GM21786 (cell line): Measurements from ENCODE around the gene SIX5.

ENCODE experiments used
- ATAC-seq: cut with Tn5 transposase; IDR thresholded peaks from one replicate; pipeline ENCODE4 v1.9.1; 2021; ENCODE audit not compliant: unreplicated experiment

SIX5 gene

DNA sequence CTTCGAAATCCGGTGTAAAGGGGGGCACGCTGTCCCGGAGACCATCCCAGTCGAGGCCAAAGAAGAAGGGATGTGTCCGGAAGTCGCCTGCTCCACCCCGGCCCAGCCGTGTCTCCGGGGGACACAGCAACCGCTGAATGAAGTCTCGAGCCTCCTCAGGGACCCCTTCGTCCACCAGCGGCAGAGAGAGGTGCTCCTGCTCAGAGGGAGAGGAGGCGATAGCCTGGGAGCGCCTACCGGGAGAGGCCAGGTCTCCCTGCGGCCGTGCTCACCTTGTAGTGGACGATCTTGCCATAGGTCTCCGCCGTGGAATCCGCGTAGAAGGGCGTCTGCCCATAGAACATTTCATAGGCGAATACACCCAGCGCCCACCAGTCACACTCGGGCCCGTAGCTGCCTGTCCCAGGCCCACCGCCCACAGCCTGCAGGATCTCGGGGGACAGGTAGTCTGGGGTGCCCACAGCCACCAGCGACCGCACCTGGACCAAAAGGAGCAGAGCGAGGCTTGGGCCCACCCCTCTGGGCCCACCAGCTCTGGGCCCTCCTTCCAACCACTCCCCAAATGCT, 8.4 kb upstream of the SIX5 start:
- no peak for ATAC-seq

DNA sequence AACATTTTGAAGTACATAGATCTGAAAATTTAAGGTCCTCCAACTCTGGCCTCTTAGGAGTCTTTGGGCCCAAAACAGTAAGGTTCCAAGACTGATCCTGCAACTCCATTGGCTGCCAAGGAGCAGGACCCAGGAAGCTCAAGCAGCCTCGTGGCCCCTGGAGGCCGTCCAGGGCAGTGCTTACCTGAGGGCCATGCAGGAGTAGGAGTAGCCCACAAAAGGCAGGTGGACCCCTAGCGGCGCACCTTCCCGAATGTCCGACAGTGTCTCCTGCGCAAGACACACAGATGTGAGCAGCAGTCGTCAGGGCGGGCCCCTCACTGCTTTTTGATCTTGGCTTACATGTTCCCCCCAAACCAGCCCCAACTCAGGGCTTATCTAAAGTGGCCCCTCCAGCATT, 5.7 kb upstream of the SIX5 start:
- ATAC-seq = no peak

DNA sequence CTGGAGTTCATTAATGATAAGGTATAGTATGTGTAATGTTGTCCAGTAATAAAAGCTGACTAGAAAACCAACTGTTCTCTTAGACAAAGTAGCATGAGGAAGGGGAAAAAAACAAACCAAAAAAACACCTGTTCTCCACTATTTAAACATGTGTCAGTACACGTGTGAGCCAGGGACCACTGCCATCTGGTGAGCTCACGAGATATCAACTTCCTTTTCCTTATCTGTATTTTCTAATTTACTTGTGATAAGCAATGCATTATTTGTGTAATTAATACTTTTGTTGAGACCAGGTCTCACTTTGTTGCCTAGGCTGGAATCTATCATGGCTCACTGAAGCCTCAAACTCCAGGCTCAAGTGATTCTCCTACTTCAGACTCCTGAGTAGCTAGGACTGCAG, 4.3 kb upstream of the SIX5 start:
- ATAC-seq = no peak

DNA sequence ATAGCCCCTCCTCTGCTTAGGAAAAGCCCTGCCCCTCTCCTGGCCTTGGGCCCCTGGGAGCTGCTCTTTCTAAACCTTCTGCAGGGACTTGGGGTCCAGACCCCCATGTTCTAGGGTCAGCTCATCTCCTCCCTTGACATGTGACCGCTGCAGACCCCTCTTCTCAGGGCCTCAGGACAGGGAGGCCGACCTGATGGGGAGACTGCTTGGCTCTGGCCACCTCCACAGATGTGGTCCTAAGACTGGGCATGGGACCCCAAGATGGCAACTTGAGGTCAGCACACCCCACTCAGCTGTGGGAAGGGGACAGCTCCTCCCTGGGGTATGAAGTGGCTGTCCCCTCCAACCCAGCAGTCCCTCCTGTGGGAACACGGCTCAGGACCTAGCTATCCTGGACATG, 3.9 kb upstream of the SIX5 start:
- ATAC-seq = no peak

DNA sequence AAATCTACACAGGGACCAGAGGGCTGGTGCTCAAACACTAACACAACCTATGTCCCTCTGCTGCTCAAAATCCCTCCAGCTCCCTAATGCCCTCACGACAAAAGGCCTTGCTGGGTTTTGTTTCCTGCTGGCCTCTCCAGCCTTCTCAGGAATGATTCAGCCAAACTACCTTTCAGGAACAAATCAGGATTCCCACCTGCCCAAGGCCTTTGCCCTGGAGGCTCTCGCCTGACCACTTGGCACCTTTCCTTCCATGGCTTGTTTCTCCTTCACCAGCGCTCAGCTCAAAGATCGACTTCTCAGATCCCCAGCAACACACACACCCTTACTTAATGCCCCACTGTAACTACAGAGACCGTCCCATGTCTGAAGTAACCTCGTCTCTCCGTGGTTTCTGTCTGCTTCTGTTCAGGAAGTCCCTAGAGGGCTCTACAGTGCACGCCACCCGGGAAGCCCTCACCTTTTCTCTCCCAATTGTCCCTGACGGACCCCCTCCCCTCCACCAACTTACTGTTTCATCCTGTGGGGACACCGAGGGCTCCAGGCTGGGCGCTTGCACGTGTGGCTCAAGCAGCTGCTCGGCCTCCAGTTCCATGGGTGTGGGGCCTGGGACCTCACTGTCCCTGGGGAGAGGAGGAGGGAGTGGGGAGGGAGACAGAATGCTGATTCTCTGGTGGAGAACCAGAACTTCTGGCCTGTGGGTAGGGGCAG, 3.2 kb upstream of the SIX5 start:
- no peak for ATAC-seq

DNA sequence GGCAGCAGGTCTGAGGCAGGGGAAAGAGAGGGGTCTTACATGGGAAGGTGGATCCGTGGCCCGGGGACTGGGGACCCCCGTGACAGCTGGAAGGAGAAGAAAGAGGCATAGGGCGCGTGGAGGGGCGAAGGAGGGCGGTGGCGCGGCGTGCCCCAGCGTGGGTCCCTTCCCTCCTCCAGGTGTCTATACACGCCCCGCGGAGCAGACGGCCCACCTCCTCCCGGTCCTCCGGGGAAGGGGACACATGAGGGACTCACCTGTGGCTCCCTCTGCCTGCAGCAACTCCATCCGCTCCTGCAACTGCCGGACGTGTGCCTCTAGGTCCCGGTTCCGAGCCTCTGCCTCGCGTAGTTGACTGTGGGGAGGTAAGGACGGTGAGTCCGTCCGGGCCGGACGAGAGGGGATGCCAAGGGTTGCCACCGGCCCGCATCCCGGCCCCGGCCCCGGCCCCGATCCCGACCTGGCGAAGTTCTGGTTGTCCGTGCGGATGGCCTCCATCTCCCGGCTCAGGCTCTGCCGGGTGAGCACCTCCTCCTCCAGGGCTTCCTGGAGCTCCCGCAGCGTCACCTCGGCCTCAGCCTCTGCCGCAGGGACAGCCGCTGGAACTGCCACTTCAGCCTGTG, 2.4 kb upstream of the SIX5 start:
- ATAC-seq = no peak

DNA sequence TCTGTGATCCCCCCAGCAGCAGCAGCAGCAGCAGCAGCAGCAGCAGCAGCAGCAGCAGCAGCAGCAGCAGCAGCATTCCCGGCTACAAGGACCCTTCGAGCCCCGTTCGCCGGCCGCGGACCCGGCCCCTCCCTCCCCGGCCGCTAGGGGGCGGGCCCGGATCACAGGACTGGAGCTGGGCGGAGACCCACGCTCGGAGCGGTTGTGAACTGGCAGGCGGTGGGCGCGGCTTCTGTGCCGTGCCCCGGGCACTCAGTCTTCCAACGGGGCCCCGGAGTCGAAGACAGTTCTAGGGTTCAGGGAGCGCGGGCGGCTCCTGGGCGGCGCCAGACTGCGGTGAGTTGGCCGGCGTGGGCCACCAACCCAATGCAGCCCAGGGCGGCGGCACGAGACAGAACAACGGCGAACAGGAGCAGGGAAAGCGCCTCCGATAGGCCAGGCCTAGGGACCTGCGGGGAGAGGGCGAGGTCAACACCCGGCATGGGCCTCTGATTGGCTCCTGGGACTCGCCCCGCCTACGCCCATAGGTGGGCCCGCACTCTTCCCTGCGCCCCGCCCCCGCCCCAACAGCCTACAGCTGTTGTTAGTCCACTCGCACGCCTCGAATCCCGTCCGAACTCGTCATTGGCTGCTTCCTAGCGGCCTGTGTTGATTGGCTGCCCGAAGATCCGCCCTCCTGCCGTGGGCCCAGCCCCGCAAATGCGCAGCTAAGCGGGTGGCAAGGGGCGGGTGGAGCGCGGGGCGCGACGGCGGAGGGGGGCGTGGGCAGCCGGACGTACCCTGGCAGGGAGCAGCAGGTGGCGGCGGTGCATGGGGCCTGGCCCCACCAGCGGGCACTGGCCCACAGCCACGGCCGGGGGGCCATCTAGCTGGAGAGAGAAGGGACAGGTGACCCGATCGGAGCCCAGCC, 1.4 kb upstream of the SIX5 start:
- ATAC-seq = peak; percentile 47

DNA sequence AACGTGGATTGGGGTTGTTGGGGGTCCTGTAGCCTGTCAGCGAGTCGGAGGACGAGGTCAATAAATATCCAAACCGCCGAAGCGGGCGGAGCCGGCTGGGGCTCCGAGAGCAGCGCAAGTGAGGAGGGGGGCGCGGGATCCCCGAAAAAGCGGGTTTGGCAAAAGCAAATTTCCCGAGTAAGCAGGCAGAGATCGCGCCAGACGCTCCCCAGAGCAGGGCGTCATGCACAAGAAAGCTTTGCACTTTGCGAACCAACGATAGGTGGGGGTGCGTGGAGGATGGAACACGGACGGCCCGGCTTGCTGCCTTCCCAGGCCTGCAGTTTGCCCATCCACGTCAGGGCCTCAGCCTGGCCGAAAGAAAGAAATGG, 754 bp upstream of the SIX5 start:
- ATAC-seq = no peak

DNA sequence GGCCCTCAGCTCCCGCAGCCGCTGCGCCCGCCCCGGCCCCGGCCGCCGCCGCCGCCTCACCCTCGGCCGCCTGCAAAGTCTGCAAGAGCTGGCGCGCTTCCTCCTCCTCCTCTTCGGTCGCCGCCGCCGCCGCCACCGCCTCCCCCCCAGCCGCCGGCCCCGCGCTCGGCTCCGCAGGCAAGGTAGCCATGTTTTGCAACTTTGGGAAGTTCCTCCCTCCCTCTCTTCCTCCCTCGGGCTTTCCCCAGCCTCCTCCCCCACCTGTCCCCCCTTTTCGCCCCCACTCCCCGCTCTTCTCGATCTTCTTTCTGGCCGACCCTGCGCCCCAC, 433 bp downstream of the SIX5 start:
- ATAC-seq = no peak

DNA sequence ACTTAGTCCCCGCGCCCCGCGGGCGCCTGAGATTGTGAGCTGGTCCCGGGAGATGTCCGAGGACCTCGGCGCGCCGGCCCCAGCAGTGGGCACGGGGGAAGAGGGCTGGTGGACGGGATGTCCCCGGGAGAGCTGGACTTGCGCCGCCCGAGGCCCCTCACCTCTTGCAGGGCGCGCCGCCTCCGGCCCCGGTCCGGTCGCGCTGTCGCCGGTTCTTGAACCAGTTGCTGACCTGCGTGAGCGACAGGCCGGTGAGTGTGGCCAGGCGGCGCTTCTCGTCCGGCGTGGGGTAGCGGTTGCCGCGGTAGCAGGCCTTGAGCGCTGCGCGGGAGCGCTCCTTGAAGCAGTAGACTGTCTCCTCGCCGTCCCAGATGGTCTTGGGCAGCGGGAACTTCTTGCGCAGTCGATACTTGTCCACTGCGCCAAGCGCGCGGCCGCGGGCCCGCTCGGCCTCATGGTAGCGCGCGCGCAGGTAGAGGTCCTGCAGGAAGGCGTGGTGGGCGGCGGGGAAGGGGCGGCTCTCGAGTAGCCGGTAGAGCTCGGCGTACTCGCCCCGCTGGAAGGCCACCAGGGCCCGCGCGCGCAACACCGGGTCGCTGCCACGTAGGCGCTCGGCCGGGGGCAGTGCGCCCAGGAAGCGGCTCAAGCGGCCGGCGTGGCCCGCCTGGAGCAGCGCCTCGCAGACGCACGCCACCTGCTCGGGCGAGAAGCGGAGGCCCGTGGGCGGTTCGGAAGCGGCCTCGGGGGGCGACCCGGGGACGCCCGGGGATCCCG, 984 bp downstream of the SIX5 start:
- no peak for ATAC-seq

DNA sequence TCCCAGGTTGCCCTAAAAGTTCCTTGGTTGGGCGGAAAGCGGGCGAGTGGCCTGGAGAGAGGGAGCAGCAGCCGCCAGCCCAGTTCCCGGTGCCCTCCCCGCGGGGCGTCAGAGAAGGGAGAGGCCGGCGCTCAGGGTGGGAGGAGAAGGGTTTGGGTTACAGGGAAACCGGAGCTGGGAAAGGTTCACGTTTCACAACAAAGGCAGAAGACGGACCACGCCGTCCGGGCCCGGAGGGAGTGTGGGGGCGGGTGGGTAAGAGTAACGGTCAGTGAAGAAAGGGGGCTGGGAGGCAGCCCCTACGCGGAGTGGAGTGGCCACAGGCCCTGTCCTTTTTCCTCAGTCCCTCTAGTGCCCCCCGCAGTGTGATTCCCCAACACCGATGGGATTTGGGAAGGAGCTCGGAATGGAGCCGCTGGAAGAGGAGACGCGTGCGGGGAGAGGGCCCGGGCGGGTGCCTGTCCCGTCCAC, 1.6 kb downstream of the SIX5 start:
- ATAC-seq = no peak

DNA sequence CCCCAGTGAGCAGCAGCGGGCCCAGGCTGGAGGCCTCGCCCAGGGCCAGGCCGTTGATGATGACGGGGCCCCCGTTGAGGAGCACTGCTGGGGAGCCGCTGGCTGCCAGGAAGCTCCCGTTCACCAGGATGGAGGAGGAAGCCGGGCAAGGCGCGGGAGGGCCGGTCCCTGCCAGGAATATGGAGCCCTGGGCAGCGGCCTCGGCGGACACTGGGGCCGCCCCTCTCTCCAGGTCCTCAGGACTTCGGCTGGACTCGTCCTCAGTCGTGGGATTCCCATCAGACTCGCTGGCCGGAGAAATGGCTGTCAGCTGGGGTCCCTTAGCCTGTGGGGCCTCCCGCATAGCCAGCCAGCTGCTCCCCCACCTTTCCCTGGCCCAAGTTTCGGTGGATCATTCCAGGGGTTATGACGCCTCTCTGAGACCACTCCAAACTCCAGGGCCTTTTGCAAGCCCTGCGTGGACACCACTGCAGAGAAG, 2.1 kb downstream of the SIX5 start:
- ATAC-seq = no peak

DNA sequence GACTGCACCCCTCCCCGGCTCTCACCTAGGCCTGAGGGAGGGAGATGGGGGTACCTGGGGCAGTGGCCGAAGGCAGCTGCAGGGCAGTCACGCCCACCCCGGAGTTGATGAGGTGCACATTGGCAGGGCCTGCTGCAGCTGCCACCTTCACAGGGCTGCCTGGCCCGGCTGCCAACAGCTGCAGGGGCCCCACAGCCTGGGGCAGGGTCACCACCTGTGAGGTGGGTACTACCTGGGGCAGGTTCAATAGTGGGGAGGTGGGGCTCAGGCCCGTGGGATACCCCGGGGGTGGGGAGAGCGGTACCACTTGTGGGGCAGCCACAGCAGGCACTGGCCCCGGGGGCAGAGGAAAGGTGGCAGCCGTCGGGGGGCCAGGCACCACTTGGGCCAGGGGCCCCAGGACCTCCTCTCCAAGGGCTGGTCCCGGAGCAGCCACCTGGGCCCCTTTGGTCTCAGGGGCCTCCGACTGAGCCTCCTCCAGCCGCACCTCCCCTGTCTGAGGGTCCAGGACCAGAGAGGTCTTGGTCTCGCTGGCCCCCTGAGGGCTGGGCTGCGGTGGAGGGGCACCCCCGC, 2.7 kb downstream of the SIX5 start:
- no peak for ATAC-seq

DNA sequence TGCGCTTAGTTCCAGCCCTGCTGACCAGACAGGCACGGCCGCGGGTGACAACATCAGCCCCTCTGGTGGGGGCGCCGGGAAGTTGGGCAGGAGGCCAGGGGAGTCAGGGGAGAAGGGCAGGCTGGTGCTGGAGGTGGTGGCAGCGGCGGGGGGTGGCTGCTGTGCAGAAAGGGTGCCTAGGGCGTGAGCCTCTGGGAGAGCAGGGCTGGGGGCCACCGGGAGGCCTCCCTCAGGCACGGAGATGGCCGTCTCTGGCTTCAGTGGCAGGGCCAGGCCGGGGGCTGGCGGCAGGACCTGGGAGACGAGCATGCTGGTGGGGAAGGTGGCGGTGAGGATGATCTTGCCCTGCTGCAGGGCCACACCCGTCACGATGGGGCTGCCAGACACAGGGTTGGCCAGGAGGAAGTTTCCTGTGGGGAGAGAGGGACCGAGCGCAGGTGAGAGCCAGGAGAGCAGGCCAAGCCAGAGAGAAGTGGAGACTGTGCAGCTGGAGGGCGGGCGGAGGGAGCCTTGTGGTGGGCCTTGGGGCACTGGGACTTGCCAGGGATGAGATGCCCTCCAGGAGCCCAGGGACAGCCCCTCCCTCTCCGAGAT, 3.3 kb downstream of the SIX5 start:
- no peak for ATAC-seq

DNA sequence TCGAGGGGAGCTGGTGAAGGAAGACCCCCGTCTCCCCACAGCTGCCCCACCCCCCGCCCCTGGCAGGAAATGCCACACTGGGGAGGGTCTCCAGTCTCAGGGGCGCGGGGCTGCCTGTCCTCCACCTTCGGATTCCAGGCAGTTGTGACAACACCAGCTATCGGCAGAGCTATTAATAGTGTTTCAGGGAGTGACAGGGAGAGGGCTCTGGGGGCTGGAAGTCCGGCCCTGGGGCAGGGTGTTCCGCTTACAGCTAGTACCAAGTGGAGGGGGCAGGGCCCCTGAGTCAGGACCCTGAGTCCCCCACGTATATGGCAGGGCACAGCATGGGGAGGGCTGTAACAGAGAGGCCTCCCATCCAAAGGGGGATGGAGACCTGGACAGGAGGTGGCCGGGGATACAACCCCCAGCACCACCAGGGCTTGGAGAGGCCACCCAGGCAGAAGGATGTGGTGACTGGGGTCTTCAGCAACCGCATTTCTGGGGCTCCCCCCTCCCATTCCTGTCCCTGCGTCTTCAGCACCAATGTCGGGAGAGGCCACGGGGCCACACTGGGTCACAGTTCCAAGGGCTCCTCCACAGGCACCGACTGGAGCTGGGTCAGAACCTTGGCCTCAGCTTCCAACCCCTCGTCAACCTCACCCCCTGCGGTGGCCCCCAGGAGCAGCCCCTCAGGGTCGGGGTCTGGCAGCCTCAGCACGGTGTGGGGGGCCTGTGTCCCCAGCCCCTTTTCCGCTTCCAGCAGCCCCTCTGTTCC, 3.9 kb downstream of the SIX5 start:
- ATAC-seq = no peak

DNA sequence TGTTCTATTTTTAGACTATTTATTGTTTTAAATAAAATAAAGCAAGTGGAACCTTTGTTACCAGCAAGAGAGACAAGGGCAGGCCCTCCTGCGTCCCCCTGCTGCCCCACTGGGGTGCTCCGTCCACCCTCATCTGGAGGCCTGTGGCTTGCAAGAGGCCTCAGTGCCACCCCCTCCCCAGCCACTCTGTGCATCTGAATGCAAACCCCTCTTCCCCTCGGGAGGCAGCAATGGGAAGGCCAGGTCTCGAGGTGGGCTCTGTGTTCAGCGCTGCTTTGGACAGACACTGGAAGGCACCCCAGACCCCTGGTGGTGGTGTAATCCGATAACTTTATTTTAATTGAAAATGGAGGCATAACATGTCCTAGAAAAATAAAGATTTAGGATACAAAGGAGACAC, 4.6 kb downstream of the SIX5 start:
- ATAC-seq = no peak

DNA sequence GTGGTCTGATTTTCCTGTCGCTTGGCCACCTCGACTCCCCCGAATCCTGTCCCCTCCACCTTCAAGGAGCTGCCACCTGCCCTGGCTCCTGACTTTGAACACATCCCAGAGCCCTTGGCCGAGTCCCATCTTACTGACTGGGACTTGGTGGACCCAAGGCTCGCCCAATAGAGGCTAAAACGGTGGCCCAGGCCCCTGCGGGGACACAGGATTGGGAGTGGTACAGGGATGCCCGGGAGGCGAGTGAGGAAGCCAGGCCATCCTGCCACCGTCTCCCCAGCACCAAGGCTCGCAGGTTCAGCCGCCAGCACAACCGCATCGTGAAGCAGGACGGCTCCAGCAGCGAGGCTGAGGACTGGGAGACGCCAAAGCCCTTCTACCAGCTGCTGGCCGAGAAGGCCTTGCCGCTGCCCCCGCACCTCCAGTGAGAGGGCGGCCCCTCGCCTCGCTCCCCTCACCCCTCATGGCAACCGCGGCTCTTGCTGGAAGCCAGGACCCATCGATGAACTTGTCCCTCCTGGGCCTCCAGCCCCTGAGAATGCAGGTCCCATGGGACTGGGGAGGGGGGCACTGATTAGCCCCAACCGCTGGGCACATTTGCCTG, 5.3 kb downstream of the SIX5 start:
- ATAC-seq = no peak

DNA sequence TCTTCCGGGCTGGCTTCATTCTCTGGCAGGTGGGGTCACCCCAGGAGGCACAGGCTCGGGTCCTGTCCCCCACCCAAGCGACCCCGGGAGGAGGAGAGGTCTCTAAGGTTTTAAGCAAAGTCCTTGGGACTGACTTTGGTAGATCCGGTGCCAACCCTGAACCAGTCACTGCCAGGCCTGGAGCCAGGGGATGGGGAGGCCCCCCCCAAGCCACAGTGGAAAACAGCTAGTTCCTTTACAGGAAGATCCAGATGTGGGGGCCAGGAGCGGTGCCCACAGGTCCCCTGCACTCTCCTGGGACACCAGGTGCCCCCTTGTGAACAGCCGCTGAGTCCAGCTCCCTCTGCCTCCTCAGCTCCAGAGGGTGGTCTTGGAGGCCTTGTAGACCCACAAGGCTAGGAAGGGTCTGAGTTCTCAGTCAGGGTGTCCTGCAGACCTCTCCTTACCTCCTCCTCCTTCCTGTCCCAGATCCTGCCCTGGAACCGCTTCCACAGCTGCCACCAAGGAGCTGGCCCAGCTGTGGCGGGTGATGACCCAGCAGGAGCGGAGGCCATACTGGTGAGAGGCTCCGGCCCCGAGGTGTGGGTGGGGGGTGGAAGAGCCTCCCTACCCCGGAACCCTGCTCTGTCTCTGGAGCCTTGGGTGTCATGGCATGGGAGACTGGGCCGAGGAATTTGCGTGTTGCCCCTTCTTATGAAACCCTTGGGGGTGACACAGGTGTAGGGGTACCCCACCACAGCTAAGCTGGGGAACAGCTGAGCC, 6.0 kb downstream of the SIX5 start:
- no peak for ATAC-seq
